Subcutaneous abdominal adipose tissue (tissue), 5 donors: Measurements from ENCODE around the gene S100A7A.
"Not testable (repeated sequence)": the region's sequence is repeated elsewhere in the genome, so short reads cannot be mapped to it uniquely, and the experiment has no call there.

Experiments used
- H3K27ac ChIP-seq: one replicate; pipeline ENCODE4 v1.7.0; 2013; ENCODE audit warnings: low read depth, mild to moderate bottlenecking, inconsistent platforms, low read length, moderate library complexity
- H3K27me3 ChIP-seq, 5 donors: one replicate each; pipeline ENCODE4 v1.7.0; 2013; ENCODE audit warnings: low read length in 5 of 5, inconsistent platforms in 1 of 5; ENCODE audit not compliant: control insufficient read depth in 5 of 5, insufficient read depth in 4 of 5
- H3K36me3 ChIP-seq, 5 donors: one replicate each; pipeline ENCODE4 v1.7.0; 2013; ENCODE audit warnings: low read length in 5 of 5; ENCODE audit not compliant: control insufficient read depth in 5 of 5, insufficient read depth in 5 of 5
- H3K4me1 ChIP-seq, 5 donors: one replicate each; pipeline ENCODE4 v1.7.0; 2013; ENCODE audit warnings: low read length in 5 of 5, mild to moderate bottlenecking in 3 of 5, moderate library complexity in 1 of 5; ENCODE audit not compliant: control insufficient read depth in 5 of 5, insufficient read depth in 5 of 5
- H3K4me3 ChIP-seq, 5 donors: one replicate each; pipeline ENCODE4 v1.7.0; 2013; ENCODE audit warnings: low read length in 5 of 5, low read depth in 1 of 5
- H3K9ac ChIP-seq, 5 donors: one replicate each; pipeline ENCODE4 v1.7.0; 2013; ENCODE audit warnings: low read length in 5 of 5, mild to moderate bottlenecking in 4 of 5, moderate library complexity in 3 of 5
- H3K9me3 ChIP-seq, 5 donors: one replicate each; pipeline ENCODE4 v1.7.0; 2013; ENCODE audit warnings: low read length in 5 of 5; ENCODE audit not compliant: control insufficient read depth in 5 of 5
- donor health status: healthy.
- donor health status: healthy.
- donor health status: healthy.
- donor health status: healthy.
- donor health status: healthy.

Gene S100A7A

DNA sequence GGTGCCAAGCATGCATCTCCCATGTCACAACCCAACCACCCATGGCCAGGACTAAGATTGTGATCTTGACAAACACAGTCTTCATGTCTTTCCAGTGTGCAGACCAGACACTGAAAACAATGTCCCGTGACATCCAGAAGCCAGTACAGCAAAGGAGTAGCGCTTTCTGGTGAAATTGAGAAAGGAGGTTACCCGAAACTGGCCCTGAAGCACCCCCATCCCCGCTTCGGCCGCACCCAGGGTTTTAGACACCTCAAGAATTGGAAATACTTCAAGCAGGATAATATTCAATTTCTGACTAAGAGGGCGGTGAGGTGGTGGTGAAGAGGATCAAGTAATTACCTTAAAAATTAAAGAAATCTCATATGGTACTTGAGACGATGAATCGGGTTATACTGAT, 14.9 kb upstream of the S100A7A start:
- no peak overlapping the region for H3K9ac ChIP-seq
- H3K27me3 ChIP-seq = peaks cover 0 to 11% (median 4%) of the 10 kb centered on the region in 5 donors
- H3K27ac ChIP-seq = no peak overlapping the region
- no peaks in the 10 kb centered on the region for H3K36me3 ChIP-seq
- no peak overlapping the region for H3K4me3 ChIP-seq
- H3K9me3 ChIP-seq = no peaks in the 10 kb centered on the region
- no peaks in the 10 kb centered on the region for H3K4me1 ChIP-seq

DNA sequence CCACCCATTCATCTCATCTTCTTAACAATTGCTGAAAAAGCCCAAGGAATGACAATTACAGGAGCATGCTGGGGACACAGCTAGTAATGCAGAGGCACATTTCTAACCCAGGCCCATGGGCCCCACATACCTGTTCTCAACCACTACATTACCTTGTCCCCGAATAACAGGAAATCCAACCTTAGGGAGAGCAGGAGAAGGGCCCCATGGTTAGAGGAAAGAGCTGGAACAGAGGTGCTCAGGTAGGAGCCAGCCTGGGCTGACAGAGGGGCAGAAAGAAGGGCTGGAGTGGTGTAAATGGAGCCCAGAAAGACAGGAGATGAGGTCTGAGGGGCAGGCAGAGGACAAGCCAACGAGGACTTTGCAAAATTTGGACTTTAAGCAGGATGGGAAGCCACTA, 14.1 kb upstream of the S100A7A start:
- Histone ChIP-seq H3K4me3 (no peak overlapping the region), H3K9me3 (no peaks in the 10 kb centered on the region), H3K27ac (no peak overlapping the region), H3K4me1 (no peaks in the 10 kb centered on the region), H3K27me3 (peaks cover 0 to 7% (median 6%) of the 10 kb centered on the region in 5 donors), H3K9ac (no peak overlapping the region), H3K36me3 (no peaks in the 10 kb centered on the region)

DNA sequence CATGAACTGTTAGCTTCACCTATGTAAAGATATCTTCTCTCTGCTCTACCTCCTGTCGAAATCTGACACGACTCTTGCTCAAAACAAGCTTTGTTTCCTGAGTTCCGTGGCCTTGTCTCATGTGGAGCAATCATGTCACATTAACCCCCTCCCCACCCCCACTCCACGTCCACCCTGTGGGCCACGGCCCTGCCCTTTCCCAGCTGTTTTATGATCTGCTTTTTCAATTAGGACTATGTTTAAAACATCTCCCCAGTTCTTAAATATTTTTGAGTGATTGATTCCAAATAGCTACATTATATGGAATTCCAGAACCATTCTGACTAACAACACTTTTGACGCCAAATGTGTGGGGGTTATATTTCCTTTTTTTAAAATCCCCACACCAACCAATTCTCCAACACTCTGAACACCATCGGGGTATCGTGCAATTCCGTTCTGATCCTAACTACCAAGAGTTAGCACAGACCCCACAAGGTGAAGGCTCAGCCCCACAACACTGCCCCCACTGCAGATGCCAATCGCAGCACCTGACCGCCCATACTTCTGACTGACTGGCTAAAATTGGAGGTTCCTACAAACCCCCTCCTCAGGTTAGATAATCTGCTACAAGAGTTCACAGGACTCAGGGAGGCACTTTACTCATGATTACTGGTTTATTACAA, 12.8 kb upstream of the S100A7A start:
- no peaks in the 10 kb centered on the region for H3K4me1 ChIP-seq

DNA sequence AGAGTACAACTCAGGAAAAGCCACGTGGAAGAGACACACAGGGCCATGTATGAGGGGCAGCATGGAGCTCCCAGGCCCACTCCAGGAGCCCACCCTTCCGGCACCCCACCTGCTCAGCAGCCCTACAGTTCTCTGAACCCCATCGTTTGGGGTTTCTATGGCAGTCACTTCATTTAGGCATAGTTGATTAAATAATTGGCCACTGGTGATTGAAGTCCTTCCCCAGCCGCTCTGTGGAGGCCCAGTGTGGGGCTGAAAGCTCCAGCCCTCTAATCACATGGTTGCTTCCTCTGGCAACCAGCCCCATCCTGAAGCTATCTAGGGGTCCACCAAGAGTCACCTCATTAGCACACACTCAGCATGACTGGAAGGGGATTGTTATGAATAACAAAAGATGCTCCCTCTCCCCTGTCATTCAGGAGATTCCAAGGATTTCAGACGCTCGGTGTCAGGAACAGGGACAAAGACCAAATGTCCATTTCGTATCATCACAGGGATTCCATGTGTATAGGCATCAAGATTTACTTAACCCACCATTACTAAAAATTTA, 12.2 kb upstream of the S100A7A start:
- Histone ChIP-seq H3K9me3 (no peaks in the 10 kb centered on the region), H3K36me3 (no peaks in the 10 kb centered on the region), H3K27me3 (peaks cover 0 to 9% (median 7%) of the 10 kb centered on the region in 5 donors), H3K4me3 (no peak overlapping the region), H3K4me1 (no peaks in the 10 kb centered on the region), H3K27ac (no peak overlapping the region), H3K9ac (no peak overlapping the region)

More for the DNA sequence above, 12.8 kb upstream of the S100A7A start:
- no peak overlapping the region for H3K4me3 ChIP-seq
- H3K9me3 ChIP-seq = no peaks in the 10 kb centered on the region
- peaks cover 0 to 9% (median 7%) of the 10 kb centered on the region in 5 donors for H3K27me3 ChIP-seq
- H3K27ac ChIP-seq = no peak overlapping the region
- H3K36me3 ChIP-seq = no peaks in the 10 kb centered on the region
- H3K9ac ChIP-seq = no peak overlapping the region

DNA sequence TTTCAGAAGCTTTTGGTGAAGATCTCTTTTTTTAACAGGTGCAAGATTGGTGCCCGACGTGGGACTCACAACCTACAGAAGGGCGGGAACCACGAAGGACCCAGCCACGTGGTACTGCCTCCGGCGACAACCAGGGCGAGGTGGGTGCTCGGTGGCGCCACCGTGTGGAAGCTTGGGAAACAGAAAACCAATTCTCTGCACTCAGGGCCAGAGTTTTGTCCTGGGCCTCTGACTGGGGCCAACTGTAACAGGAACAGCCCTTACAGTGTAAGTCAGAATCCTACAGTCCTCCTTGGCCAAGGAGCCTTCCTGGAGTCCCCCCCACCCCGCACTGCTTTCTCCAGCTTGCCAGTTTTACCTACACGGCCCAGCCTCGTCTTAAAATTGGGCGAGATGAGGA, 11.6 kb upstream of the S100A7A start:
- H3K9ac ChIP-seq = no peak overlapping the region
- H3K27me3 ChIP-seq = peaks cover 0 to 9% (median 7%) of the 10 kb centered on the region in 5 donors
- no peaks in the 10 kb centered on the region for H3K4me1 ChIP-seq
- no peaks in the 10 kb centered on the region for H3K36me3 ChIP-seq
- H3K27ac ChIP-seq = no peak overlapping the region
- no peak overlapping the region for H3K4me3 ChIP-seq
- no peaks in the 10 kb centered on the region for H3K9me3 ChIP-seq

DNA sequence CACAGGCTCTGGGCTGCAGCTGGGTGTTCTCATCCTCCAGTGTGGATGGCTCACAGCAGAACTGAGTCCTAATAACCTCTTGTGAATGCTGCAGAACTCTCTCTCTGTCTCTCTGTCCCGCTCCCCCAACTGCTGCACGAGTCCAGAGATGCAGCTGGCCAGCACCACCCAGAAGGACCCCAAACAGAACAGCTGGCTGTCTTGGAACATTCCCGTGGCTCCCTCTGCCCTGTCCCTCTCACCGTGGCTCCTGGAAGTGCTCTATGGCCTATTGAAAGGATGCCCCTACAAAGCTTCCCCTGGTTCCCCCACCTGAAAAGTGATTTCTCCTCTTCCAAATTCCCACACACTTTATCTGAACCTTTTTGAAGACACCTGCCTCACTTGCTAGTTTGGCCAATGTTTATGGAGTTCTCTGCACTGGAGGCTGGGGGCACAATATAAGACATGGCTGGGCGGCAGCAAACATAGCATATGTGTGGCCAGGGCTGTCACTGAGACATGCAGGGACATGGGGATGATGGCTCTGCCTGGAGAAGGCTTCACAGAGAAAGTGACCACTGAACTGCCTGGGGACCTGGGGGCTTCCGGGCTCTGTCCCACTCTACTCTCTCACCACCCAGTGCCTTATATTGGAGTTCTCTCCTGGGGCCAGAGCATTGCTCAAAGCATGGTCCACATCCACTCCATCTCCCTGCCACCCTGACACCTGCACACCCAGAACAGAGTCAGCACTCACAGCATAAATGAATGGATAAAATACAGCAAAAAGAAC, 10.3 kb upstream of the S100A7A start:
- H3K27ac ChIP-seq, H3K4me3 ChIP-seq, H3K9me3 ChIP-seq, H3K36me3 ChIP-seq, H3K27me3 ChIP-seq, H3K4me1 ChIP-seq, H3K9ac ChIP-seq: not testable (repeated sequence)

DNA sequence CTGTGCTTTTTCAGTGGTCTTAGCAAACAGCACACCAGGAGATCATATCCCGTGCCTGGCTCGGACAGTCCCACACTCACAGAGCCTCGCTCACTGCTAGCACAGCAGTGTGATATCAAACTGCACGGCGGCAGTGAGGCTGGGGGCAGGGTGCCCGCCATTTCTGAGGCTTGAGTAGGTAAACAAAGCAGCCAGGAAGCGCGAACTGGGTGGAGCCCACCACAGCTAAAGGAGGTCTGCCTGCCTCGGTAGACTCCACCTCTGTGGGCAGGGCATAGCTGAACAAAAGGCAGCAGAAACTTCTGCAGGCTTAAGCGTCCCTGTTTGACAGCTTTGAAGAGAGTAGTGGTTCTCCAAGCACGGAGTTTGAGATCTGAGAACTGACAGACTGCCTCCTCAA, 9.0 kb upstream of the S100A7A start:
- not testable (repeated sequence) for H3K27ac ChIP-seq, H3K9ac ChIP-seq, H3K36me3 ChIP-seq, H3K9me3 ChIP-seq, H3K4me1 ChIP-seq, H3K4me3 ChIP-seq, H3K27me3 ChIP-seq

DNA sequence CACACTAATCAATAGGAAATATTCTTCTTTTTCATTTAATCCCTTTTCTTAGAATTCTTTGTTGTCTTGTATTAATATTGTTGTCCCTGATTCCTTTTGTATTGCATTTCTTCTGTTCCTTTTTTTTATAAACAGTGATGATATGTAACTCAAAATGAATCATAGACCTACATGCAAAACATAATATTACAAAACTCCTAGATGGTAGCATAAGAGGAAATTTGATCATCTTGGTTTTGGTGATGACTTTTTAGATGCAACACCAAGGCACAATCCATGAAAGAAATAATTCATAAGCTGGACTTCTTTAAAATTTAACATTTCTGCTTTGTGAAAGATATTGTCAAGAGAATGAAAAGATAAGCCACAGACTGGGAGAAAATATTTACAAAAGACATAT, 2.4 kb upstream of the S100A7A start:
- H3K9me3 ChIP-seq, H3K36me3 ChIP-seq, H3K27me3 ChIP-seq, H3K9ac ChIP-seq, H3K4me1 ChIP-seq, H3K4me3 ChIP-seq, H3K27ac ChIP-seq: not testable (repeated sequence)

DNA sequence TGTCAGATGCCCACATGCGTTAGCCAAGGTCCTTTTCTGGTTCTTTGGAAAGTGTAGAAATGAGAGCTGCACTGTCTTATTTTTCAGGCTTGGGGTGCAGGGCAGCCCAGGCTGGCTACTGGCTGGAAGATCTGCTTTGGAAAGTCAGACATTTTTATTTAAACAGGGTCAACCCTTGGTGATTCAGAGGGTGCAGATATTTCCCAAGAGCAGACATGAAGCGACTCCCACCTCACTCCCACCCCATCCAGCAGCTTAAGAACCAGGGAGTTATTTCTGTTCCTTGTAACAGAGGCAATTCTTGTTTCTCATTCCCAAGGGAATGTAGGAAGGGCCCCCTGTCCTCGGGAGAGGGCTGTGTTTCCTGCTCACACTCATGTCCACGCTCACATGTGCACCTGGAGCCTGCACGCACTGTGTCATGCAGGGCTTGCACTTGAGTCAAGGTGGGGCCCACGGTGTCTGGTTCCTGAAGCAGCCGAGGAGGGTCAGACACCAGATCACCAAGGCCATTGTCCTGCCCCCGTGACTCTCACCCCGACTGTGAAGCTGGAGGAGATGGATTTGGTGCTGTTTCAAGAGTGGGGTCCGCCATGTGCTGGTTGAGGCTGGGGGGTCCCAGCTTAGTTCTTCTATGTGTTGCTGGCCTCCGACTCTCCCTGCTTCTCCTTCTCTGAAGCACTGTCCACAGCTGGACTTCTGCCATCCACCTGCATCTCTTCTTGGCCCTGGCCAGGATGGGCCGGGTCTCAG, 992 bp downstream of the S100A7A start:
- H3K27ac ChIP-seq = no peak overlapping the region
- H3K9me3 ChIP-seq = peaks cover 0 to 5% (median 0%) of the 10 kb centered on the region in 5 donors
- H3K36me3 ChIP-seq = no peaks in the 10 kb centered on the region
- H3K9ac ChIP-seq = no peak overlapping the region
- no peaks in the 10 kb centered on the region for H3K4me1 ChIP-seq
- no peak overlapping the region for H3K4me3 ChIP-seq
- H3K27me3 ChIP-seq = peaks cover 0 to 6% (median 2%) of the 10 kb centered on the region in 5 donors
